ENCODE measurements around the gene ODAD3.
A peak's percentile ranks its signal among the peaks of the same experiment; 100 is the strongest.
"Not testable (repeated sequence)": the region's sequence is repeated elsewhere in the genome, so short reads cannot be mapped to it uniquely, and the experiment has no call there.

ODAD3 gene

GRCh38 chr19:11458912-11459311 lies 24.0 kb upstream of the ODAD3 start:
- not testable (repeated sequence) for DNase-seq

DNA sequence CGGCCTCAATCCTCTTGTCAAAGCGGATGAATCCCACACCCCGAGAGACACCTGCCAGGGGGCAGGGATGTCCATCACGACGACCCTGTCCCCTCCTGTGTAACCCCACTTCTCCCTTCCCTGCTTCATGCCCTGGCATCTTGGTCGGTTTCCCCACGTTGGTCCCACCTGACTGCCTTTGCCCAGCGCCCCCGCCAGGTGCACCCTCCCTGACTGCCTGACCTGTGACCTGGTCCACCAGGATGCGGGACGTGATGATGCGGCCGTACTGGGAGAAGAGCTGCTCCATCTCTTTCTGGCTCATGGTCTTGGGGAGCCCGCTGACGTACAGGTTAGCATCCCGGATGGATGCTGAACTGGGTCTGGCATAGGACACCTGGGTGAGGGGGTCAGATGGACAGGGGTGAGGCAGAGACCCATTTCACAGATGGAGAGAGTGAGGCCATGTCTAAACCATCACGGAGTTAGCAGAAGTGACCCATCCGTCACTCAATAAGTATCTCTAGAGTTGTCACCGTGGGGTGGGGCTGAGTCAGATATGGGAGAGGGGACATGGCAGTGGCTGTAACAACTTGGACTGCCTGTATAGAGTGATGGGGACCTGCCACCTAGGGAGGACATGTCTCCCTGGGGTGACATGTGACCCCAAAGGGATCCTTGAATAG lies 23.4 kb upstream of the ODAD3 start:
- no peak for DNase-seq

GRCh38 chr19:11457831-11458230 lies 22.9 kb upstream of the ODAD3 start:
- no peak for DNase-seq

GRCh38 chr19:11457115-11457514 lies 22.2 kb upstream of the ODAD3 start:
- no peak for DNase-seq

DNA sequence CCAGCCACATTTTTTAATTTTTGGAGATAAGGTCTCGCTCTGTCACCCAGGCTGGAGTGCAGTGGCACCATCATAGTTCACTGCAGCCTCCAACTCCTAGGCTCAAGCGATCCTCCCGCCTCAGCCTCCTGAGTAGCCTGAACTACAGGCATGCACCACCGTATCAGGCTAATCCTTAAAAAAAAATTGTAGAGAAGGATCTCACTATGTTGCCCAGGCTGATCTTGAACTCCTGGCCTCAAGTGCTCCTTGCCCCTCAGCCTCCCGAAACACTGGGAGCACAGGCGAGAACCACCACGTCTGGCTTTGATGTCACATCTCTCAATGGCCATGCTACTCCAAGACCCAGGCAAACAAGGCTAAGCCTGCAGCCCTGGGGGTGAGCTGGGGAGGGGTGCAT lies 21.7 kb upstream of the ODAD3 start:
- DNase-seq: no peak

DNA sequence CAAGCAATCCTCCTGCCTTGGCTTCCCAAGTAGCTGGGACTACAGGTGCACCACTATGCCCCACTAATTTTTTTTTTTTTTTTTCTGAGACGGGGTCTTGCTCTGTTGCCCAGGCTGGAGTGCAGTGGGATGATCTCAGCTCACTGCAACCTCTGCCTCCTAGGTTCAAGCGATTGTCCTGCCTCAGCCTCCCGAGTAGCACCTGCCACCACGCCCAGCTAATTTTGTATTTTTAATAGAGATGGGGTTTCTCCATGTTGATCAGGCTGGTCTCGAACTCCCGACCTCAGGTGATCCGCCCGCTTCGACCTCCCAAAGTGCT lies 20.3 kb upstream of the ODAD3 start:
- DNase-seq: not testable (repeated sequence)

- no peak for DNase-seq
Observed at GRCh38 chr19:11453468-11454341, 18.8 kb upstream of the ODAD3 start.

- DNase-seq: no peak
Observed at GRCh38 chr19:11452620-11453310, 17.8 kb upstream of the ODAD3 start.

GRCh38 chr19:11451871-11452619 lies 17.1 kb upstream of the ODAD3 start:
- DNase-seq: no peak

- no peak for DNase-seq
Observed at GRCh38 chr19:11451327-11451870, 16.5 kb upstream of the ODAD3 start.

- DNase-seq: no peak
Observed at GRCh38 chr19:11450570-11451326, 15.8 kb upstream of the ODAD3 start.

DNA sequence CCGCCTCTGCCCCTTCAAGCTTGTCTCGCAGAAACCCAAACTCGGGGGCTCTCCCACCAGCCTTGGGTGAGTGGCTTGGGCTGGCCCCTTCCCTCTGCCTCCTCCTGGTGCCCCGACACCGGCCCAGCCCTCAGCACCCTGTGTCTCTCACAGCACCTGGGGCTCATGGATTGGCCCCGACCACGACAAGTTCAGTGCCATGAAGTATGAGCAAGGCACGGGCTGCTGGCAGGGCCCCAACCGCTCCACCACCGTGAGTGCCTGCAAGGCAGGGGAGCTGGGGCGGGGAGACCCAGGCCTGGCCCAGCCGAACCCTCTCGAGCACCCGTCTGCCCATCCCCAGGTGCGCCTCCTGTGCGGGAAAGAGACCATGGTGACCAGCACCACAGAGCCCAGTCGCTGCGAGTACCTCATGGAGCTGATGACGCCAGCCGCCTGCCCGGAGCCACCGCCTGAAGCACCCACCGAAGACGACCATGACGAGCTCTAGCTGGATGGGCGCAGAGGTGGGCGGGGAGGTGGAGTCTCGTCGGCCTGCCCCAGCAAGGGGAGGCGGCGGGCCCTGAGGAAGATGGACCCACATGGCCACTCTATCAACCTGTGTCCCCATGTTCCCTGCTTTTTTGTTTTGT lies 14.1 kb upstream of the ODAD3 start:
- DNase-seq: no peak

DNA sequence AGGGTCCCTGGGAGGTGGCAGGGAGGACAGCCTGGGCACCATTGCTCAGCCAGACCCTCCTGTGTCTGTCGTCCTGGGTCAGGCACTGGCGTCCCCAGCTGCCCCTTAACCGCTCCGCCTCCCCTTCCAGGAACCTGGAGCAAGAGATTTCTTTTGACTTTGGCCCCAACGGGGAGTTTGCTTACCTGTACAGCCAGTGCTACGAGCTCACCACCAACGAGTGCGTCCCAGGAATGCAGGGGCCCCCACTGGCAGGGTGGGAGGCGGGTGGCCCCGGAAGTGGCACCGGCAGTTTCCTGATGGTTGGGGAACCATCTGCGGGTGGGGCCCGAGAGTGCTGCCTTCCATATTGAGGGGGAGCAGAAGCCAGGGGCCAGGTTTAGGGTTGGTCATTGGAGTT lies 13.5 kb upstream of the ODAD3 start:
- DNase-seq: no peak

- DNase-seq: no peak
Observed at GRCh38 chr19:11447347-11448262, 12.7 kb upstream of the ODAD3 start.

DNA sequence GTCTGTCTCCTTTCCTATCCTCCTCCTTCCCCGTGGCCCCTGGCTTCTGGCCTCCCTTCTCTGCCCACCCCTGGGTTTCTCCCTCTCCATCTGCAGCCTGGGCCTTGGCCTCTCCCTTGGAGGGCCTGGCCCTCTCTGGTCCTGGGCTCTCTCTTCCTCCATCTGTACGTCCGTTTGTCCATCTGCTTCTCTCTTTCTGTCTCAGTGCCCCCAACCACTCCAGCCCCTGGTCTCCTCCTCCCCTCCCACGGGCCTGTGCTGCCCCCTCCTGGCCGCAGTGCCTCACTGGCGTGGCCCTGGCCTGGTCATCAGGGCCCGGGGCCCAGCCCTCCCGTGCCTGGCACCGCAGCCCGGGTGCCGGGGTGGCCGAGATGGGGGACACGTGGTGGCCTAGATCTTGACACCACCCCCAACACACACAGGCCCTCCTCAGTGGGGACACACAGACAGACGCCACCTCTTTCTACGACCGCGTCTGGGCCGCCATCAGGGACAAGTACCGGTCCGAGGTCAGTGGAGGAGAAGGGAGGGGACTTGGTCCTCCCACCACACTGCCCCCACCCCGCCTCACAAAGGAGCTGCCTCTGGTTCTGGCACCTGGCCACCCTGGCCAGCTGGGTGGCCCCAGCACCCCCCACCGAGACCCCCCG lies 11.9 kb upstream of the ODAD3 start:
- peak; percentile 74 for DNase-seq

GRCh38 chr19:11446271-11446651 lies 11.3 kb upstream of the ODAD3 start:
- DNase-seq: no peak

DNA sequence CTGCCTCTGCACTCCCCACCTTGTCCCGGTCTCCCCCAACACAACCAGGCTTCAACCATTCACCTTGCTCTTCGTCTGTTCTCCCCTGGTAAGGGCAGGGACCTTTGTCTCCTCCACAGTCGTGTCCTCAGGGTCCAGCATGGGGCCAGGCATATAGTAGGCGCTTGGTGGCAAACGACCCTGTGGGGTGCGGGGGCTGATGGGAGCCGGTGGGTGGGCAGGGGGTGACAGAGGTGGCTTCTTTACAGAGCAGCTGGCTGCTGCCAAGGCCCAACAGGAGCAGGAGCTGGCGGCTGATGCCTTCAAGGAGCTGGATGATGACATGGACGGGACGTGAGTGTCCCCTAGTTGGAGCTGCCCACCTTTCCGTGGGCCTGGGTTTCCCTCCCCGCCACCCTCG lies 10.2 kb upstream of the ODAD3 start:
- DNase-seq: no peak

DNA sequence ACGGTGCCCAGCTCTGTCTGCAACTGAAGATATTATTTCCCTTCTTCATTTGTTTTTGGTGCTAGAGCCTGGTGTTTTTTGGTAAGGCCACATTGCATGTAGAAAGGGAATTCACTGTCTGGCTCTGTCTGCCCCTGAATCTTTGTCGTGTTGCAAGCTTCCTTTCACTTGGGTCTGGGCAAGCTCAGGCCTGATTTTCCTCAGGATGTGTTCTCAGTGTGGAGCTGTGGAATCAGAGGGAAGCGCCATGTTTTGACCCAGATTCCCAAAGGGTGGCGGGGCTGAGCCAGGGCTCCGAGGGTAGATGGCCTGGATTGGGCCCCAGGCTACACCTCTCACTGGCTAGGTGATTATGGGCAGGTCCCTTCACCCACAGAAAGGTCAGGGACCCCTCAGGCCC lies 9.1 kb upstream of the ODAD3 start:
- DNase-seq: no peak

- DNase-seq: no peak
Observed at GRCh38 chr19:11437955-11438354, 3.0 kb upstream of the ODAD3 start.

GRCh38 chr19:11435833-11436313 lies 952 bp upstream of the ODAD3 start:
- DNase-seq: no peak

Measured in islet precursor cell (in vitro differentiated cells).